Stomach smooth muscle (tissue), 2 donors: ENCODE data around the gene HDHD3.

ENCODE experiments used
- H3K27ac ChIP-seq: one replicate; pipeline ENCODE4 v1.7.0; 2013; ENCODE audit warnings: mild to moderate bottlenecking, low read length, inconsistent platforms
- H3K27me3 ChIP-seq, 2 donors: one replicate each; pipeline ENCODE4 v1.7.0; 2013; ENCODE audit warnings: low read length in 2 of 2; ENCODE audit not compliant: insufficient read depth in 2 of 2, control insufficient read depth in 1 of 2
- H3K36me3 ChIP-seq, 2 donors: one replicate each; pipeline ENCODE4 v1.7.0; 2013; ENCODE audit warnings: low read length in 2 of 2; ENCODE audit not compliant: control insufficient read depth in 2 of 2, insufficient read depth in 2 of 2
- H3K4me1 ChIP-seq: one replicate; pipeline ENCODE4 v1.7.0; 2013; ENCODE audit warnings: low read length; ENCODE audit not compliant: control insufficient read depth, insufficient read depth
- H3K4me3 ChIP-seq, 2 donors: one replicate each; pipeline ENCODE4 v1.7.0; 2013; ENCODE audit warnings: low read length in 2 of 2
- H3K9ac ChIP-seq, 2 donors: one replicate each; pipeline ENCODE4 v1.7.0; 2013; ENCODE audit warnings: low read length in 2 of 2, mild to moderate bottlenecking in 1 of 2
- H3K9me3 ChIP-seq, 2 donors: one replicate each; pipeline ENCODE4 v1.7.0; 2013; ENCODE audit warnings: low read length in 2 of 2; ENCODE audit not compliant: control insufficient read depth in 2 of 2
- donor health status: healthy.
- donor health status: Pancreatic carcinoma.

HDHD3 gene

GRCh38 chr9:113326230-113326629 is 50.6 kb downstream of the HDHD3 start:
- Histone ChIP-seq H3K9me3 (no peaks in the 10 kb centered on the region), H3K27ac (no peak overlapping the region), H3K27me3 (no peaks in the 10 kb centered on the region), H3K36me3 (peaks cover 0 to 6% of the 10 kb centered on the region in 2 donors), H3K4me3 (no peak overlapping the region), H3K9ac (no peak overlapping the region), H3K4me1 (no peaks in the 10 kb centered on the region)
